Stimulated activated CD4-positive, alpha-beta T cell treated with anti-CD3 and anti-CD28 coated beads, Interleukin-4, amount 100 ng/mL, for 48 hours (primary cell): ENCODE results near the gene HSD11B1.
"Not testable (repeated sequence)": the region's sequence is repeated elsewhere in the genome, so short reads cannot be mapped to it uniquely, and the experiment has no call there.

ENCODE experiments used
- DNase-seq, 2 donors: peaks; one replicate each; pipeline ENCODE4 v3.0.0-alpha.2; 2020; ENCODE audit warnings: low read depth in 2 of 2

The HSD11B1 gene

DNA sequence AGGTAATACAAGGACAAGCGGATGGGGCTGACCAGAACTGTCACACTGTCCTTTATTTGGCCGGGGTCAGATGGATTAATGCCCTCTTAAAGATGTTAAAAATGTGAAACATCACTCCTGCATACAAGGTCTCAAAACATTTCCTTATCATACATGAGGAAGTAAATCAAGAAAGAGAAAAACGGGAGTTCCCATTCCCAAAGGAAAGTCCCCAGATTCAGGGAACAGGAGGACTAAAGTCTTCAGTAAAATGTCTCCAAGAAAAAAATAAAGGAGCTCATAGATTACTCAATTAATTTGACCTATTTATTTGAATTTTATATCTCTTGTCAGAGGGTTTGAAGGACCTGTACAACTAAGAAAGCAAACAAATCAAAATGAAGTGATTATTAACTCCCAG, 13.4 kb upstream of the HSD11B1 start:
- no peak for DNase-seq

DNA sequence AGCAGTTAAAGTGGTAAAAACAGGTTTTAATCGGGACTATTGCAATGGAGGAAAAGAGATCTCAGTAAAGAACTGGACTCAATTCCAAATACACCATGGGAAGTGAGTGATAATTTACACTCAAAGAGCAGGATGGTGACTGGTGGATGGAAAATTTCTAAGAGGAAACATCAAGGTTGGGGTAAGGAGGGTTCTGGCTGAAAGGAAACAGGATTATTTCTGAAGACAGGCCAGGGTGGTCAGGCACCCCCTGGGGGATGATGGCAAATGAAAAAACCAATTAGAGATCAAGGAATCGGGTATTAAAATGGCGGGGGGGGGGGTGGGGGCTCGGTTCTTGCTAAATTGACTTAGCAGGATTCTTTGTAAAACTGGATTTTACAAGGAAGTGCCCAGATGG, 12.3 kb upstream of the HSD11B1 start:
- no peak for DNase-seq

DNA sequence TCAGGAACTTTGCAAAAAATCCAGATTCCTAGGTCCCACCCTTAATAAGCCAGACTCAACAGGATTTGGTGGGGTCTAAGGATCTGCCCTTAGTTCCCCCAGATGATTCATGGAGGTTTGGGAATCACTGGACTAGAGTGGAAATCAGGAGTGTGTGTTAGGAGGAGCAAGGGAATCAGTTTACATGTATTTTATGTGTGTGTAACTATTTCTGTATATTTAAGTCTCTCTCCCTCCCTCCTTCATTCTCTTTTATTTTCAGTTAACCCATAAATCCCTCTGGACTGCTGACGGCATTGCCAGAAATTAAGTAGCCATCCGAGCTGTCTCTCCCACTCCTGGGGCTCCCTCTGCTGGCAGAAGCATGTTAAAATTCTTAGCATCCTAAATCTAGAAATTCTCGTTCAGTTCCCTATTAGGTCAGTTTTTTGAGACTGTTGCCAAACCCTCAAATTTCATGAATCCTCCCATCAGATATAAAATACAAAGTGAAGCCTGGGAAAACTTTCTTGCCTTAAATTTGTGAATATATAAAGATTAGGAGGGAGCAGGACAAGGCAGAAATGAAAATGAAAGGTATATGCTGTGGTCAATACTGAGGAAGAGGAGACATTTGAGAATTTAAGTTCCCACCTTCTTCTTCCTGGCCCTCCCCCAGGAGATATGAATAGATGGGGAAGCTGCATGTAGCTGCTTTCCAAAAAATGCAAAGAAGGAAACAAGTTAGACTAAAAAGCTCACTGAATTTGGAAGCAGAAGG, 11.7 kb upstream of the HSD11B1 start:
- peak; percentile 71 for DNase-seq

DNA sequence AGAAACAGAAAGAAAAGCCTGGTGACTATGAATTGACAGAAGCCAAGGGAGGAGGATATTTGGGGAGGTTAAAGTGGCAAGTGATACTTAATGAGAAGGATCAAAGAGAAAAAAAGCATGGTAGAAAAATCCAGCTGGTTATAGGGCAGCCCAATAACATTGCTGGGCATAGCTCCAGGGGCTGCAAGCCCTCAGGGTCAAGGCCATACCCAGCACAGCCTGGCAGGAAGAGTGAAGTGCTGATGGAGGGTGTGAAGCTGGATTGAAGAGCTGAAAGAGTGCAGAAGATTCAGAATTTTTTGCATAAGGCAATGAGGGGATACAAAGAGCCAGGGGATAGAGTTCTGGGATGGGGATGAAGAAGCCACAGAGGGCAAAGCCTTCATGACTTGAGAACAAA, 8.0 kb upstream of the HSD11B1 start:
- no peak for DNase-seq

DNA sequence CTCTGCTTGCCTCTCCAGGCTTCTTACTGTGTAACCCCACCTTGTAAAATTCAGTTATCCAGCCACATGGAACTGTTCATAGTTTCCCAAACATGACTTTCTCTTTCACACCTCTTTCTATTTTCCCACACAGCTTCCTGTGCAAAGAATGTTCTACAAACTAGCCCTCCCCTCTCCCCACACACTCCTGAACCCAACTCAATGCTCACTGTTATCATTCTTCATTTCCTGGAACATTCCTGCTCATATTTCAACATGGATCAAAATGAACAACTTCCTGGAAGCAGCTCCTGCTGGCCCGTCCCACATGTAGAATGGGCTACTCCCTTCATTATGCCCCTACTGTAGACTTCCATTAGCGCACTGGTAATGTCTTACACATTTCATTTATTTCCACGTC, 7.5 kb upstream of the HSD11B1 start:
- DNase-seq, result no peak

DNA sequence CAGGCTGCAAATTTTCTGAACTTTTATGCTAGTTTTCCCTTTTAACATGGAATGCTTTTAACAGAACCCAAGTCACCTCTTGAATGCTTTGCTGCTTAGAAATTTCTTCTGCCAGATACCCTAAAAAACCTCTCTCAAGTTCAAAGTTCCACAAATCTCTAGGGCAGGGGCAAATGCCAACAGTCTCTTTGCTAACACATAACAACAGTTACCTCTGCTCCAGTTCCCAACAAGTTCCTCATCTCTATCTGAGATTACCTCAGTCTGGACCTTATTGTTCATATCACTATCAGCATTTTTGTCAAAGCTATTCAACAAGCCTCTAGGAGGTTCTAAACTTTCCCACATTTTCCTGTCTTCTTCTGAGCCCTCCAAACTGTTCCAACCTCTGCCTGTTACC, 4.0 kb upstream of the HSD11B1 start:
- DNase-seq, result not testable (repeated sequence)

DNA sequence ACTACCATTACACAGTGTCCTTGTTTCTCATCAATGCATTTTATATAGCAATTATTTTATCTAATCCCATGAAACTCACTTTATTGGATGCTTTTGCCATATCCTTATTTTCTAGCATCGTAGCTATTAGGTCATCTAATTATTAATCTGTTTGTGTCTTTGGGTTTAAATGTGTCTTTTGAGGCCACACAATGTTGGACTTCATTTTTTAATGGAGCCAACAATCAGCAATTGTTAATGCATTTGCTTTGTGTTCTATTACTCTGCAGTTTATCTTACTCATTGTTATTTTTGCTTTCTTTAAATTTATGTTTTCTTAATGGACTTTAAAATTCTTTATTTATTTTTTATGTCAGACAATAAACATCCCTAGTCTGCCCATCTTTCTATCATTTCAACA, 1.8 kb upstream of the HSD11B1 start:
- no peak for DNase-seq

DNA sequence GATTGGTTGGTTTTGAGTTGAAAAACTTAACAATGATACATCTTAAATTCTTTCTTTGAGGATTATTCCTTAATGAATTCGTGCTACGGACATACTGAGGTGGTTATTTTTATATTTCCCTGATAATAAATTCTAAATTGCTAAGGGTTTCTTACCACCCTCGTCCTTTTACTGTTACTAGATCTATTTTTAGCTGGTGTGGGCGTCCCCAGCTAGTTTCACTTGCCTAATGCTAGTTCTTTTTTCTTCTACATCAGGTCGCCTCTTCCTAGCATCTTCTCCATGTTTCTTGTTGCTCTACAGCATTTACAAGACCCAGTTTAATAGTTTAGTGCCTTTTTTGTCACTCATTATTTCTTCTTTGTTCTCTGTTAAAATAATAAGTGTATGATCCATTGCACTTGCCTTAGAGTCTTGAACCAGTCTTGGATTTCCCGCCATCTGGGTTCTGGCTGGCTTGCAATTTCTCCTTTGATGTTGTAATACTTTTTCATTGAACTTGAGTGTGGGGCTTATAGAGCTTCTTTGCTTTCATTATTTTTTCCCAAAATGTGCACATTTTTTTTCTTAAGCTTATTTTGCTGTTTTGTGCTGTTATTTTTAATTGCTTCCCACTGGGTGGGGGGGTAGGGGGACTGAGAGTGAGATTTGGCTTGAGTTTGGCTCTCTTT, 677 bp upstream of the HSD11B1 start:
- DNase-seq, result no peak

DNA sequence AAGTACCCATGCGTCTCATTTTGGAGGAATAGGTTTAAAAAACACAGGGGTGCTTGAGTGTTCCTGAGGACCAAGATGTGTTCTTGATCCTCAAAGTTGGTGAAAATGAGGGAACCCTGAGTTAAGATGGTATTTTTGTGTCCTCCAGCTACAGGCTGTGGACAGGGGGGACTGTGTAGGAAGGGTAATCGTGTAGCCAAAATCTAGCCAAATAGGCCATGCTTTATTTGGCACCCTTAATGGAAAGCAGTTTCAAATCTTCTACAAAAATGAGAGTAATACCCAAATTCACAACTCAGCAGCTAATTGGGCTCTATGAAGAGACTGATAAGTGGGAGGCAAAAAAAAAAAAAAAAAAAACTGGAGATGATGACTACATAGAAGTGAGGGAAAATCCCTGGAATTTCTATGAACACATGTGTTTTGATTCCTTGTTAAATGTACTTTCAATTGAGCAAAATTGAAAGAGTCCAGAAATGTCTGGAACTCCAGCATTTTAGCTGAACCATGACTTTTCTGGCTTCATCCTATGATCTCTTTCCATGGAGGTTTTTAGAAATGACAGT, 470 bp downstream of the HSD11B1 start:
- no peak for DNase-seq

DNA sequence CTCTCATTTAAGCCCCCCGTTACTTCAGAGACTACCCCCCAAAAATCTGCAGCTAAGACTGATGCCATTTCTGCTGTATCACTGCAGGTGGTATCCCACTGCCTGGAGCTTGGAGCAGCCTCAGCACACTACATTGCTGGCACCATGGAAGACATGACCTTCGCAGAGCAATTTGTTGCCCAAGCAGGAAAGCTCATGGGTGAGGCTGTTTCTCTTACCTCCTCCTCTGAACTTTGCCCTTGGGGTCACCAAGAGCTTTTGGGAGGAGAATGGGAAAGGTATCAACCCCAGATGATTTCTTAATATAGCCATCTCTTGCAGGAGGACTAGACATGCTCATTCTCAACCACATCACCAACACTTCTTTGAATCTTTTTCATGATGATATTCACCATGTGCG, 2.0 kb downstream of the HSD11B1 start:
- no peak for DNase-seq

DNA sequence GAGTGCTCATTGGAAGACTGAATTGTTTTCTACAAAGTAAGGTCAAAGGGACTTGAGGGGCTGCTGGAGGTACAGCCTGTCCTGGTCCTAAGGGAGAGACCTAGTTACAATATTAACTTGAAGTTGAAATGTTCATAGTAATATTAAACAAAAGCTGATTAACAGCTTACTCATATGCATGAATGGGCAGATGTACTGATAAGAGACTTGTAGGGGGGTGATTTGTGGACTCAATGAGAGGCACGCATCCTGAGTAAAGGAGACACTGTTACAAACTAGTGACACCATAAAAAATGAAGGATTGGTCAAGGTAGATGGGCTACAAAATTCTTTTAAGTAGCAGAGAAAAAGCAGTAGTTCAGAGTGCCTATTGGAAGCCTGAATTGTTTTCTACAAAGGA, 2.7 kb downstream of the HSD11B1 start:
- DNase-seq, result no peak

DNA sequence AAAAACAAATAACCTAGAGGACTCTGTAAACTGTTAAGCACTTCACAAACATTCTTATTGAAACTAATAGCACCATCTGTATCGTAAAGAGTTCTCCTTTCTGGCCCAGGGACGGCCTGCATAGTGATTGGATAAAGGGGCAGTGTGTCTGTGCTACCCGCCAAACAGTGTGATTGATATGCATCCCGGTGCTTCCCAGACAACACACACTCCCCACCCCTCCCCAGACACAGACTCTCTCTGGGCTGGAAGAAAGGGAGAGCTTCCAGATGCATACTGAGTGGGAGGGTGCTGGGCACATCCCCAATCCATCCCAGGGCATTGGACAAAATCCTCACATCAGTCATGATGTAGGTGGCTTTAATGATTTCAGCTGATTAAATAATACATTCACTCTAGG, 3.7 kb downstream of the HSD11B1 start:
- no peak for DNase-seq

DNA sequence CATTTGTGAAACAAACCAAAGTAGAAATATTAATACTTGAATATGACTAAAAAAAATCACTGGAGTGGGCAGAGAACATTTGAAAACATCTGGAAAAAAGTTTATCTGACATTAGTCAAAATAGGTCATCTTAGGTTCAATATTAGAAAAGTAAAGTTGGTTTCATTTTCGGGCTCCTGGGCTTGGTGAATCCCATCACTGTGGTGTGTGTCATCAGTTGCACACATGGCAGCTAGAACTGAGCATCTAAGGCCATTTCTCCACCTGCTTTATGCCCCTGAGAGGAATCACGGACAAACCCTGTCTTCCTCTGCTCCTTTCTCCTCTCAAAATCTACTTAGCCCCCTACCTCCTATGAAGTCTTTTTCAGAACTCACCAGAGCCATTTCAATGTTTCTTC, 5.4 kb downstream of the HSD11B1 start:
- no peak for DNase-seq

DNA sequence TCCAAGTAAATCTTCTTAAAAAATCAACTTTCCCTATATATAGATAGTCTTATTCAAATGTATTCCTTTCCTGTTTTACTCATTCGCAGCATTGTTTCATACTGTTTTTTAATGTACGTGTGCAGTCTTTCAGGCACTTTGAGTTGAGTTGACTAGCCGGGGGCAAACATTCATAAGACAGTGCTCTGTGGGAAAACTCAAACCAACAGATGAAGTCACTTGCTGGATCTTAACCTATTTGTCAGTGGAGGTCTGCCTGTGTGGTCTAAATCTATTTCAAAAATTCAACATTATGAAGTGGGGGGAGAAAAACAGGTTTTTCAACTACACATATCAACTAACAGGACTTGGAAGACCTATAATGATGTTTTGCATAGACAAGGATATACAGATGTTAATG, 6.2 kb downstream of the HSD11B1 start:
- DNase-seq, result no peak

DNA sequence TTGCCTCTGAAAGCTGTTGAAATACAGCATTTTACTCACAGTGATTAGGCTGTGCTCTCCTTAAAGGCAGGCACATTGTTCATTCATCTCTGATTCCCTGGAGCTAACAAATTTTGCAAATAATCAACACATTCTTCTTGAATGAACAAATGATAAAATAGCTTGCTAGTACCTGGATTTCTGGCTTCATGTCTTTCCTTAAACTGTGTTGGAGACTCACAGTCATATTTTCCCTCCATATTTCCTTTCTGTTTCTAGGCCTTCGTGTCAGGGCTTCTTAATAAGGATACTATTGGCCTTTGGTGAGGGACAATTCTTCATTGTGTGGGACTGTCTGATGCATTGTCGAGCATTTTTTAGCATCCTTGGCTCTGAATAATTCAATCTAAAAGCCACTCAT, 9.7 kb downstream of the HSD11B1 start:
- DNase-seq, result no peak

DNA sequence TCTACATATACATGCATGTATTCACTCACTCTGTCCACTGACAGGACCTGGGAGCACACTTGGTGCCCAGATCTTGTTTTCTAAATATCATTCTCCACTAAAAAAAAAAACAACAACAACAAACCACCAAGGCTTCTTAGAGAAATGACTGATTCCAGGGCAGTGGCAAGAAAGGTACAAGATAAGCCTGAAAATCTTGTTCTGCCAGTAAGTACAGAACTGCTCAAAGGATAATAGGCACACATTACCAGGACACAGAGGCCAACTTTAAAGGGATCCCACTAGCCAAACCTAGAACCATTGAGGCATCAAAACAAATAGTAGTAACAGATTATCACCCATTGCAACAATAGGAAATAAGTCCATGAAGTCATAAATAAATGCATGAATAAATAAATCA, 10.7 kb downstream of the HSD11B1 start:
- DNase-seq, result no peak

DNA sequence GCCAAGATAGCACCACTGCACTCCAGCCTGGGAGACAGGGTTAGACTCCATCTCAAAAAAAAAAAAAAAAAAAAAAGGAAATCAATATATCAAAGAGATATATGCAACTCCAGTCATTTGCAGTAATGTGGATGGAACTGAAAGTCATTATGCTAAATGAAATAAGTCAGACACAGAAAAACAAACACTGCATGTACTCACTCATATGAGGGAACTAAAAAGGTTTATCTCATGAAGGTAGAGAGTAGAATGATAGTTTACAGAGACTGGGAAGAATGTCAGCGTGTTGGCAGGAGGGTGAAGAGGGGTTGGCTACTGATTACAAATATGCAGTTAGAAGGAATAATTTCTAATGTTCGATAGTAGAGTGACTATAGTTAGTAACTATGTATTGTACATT, 13.2 kb downstream of the HSD11B1 start:
- no peak for DNase-seq

DNA sequence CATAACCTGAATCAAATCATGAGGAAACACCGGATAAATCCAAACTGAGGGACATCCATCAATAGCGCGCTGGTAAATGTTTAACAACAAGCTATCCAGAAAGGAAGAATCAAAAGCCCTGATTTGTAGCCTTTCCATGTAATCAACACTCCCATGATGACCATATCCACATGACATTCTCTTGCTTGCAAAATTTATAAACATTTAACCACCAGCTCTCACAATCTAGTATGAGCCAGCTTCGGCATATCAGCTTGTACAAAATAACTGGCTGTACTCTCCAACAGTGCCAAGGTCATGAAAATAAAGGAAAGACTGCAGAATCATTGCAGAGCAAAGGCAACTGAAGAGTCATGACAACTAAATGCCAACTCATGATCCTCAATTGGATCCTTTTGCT, 15.7 kb downstream of the HSD11B1 start:
- no peak for DNase-seq

DNA sequence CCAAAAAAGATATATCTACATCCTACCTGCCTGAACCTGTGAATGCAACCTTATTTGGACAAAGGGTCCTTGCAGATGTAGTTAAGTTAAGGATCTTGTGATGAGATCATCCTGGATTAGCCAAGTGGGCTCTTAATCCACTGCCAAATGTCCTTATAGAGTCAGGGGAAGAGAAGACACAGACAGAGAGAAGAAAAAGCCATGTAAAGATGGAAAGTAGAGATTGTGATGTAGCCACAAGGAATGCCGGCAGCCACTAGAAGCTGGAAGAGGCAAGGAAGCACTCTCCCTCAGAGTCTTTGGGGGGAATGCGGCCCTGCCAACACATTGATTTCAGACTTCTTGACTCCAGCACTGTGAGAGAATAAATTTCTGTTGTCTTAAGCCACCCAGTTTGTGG, 16.2 kb downstream of the HSD11B1 start:
- no peak for DNase-seq

DNA sequence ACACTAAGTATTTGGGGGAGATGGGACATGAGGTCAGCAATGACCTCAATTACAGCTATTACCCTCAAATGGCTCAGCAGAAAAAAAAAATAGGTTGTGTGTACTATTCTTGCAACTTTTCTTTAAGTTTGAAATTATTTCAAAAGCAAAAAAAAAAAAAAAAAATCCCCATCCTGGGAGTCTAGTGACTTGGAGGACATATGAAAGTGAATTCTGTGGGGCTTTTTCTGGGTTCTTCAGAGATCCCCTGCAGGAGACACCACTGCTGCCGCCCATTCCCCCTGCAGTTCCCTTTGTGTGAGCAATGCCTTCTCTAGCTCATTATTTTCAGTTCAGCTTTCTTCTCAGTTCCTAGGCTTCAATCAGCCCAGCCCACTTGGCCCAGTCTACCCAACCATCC, 16.7 kb downstream of the HSD11B1 start:
- DNase-seq, result no peak

DNA sequence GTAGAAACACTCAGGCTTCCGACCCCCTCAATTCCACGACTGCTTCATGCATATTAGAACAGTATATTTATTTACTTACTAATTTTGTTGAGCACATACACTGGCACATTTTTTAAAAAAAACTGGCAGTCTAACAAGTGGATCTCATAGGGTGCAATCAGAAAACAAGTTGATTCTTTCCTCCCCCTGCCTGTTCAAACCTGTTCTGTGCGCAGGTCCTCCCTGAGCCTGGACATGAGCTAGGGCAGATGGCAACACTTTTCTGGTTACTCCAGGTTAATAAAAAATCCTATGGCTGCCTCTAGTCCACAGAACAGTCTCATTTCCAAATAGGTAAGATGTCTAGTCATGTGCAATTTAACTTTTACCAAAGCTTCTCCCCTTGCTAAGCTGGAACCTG, 18.6 kb downstream of the HSD11B1 start:
- no peak for DNase-seq

DNA sequence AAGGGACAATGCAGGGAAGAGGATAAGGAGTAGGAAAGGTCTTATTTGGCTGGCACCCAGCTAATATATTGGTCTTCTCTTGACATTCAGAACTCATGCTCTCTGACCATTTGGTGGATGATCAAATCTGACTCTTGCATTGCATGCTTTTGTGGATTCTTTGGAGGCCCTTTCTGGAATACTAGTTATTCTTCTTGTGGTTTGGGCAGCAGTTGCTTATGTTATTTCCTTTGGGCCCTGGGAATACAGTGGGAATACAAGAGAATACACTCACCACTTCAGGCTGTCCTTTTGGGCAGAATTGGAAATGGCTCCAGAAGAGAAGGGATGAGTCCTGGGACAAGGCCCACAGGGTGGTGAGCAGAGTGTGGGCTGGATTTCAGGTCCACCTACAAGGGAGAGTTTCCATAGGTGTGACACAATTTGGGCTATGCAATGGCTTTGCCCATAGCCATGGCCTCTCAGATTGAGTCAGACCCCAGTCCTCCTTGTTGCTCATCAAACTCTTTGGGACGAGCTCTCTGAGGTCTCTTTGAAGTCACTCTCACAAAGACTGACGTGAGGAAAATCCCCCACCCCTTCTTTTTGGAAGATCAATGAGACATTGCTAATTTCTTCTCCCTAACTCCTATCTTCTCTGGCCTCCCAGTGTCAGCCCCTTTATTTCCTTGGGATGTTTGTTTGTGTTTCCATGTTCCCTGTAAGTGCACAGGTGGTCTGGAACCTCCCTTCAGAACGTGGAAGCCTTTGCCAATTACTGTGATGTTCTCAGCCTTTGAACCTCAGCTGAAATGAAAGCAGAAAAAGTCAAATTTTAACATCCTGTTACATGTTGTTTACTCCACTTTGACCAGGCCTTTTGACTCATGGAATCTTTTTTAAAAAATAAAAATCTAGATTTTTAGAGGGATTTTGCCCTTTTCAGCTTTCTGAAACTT, 19.4 kb downstream of the HSD11B1 start:
- DNase-seq, result peak in 1 of 2 donors; percentile 57
